Progenitor cell of endocrine pancreas (in vitro differentiated cells): ENCODE results near the gene AJUBA. TPM values are rescaled to one million over a fixed set of nuclear protein-coding genes. Genes with fewer than 3 reads are reported as not detected.
A peak's percentile ranks its signal among the peaks of the same experiment; 100 is the strongest.
"Not testable (repeated sequence)": the region's sequence is repeated elsewhere in the genome, so short reads cannot be mapped to it uniquely, and the experiment has no call there.

ENCODE experiments used
- DNase-seq: peaks from one replicate; pipeline ENCODE4 v3.0.0; 2021; ENCODE audit warnings: low spot score; ENCODE audit not compliant: unreplicated experiment
- H3K27ac Mint-ChIP-seq: 2 replicates; pipeline ENCODE4 v1.8.0; 2021; ENCODE audit warnings: mild to moderate bottlenecking, moderate library complexity, mixed read lengths
- H3K27me3 Mint-ChIP-seq: 2 replicates; pipeline ENCODE4 v1.8.0; 2021; ENCODE audit warnings: mixed read lengths
- H3K36me3 Mint-ChIP-seq: 2 replicates; pipeline ENCODE4 v1.8.0; 2022; ENCODE audit warnings: mixed read lengths; ENCODE audit not compliant: insufficient read depth
- H3K4me1 Mint-ChIP-seq: 2 replicates; pipeline ENCODE4 v1.8.0; 2021; ENCODE audit warnings: low read depth, mixed read lengths
- H3K4me3 Mint-ChIP-seq: 2 replicates; pipeline ENCODE4 v1.8.0; 2021; ENCODE audit warnings: low read depth, mild to moderate bottlenecking, moderate library complexity, mixed read lengths
- H3K9me3 Mint-ChIP-seq: 2 replicates; pipeline ENCODE4 v1.8.0; 2021; ENCODE audit warnings: low read depth, mixed read lengths
- total RNA-seq: library from RNA; stranded (reverse); gene quantifications from 2 replicates; pipeline ENCODE4 v1.2.1, GENCODE V29; 2021
- TF ChIP-seq, protein P1 (sequence below): fragments of 200-600 bp; sonication (generic); IDR thresholded peaks from one replicate; pipeline ENCODE4 v1.5.0; 2021; ENCODE audit warnings: antibody characterized with exemption, mild to moderate bottlenecking; ENCODE audit not compliant: unreplicated experiment

AJUBA gene
- total RNA-seq, 1 donor from 2014 or later, result 97.1 TPM

- peak overlapping the region; percentile 33 for H3K27ac Mint-ChIP-seq
- H3K4me3 Mint-ChIP-seq, result no peak overlapping the region
Measured at GRCh38 chr14:22973217-22974032, 8.9 kb downstream of the AJUBA start.

DNA sequence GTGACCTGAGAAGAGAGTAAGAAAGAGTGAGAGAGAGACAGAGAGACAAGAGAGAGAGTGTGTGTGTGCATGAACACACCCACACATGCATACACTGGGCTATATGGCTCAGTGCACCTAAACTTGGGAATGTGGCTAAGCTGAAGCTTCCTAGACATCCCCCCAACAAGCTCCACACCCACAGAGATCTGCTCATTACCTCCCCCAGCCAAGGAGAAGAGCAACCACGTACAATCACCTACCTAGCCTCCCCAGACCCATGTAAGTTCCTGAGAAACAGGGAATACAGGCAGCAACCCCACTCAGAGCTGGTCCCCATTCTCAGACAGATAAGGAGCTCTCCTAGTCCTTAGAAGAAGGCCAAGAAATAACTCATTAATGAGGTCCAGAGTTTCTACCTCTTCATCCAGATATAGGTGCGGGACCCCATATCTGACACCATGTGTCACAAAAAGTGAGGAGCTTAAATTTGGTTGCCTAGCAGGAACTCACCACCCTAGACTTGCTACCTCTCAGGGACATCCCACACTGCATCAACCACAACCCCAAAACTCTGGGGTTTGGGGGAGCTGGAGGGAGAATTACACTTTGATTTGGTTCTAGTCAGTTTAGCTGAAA lies 9.9 kb downstream of the AJUBA start:
- TF ChIP-seq, protein P1, sequence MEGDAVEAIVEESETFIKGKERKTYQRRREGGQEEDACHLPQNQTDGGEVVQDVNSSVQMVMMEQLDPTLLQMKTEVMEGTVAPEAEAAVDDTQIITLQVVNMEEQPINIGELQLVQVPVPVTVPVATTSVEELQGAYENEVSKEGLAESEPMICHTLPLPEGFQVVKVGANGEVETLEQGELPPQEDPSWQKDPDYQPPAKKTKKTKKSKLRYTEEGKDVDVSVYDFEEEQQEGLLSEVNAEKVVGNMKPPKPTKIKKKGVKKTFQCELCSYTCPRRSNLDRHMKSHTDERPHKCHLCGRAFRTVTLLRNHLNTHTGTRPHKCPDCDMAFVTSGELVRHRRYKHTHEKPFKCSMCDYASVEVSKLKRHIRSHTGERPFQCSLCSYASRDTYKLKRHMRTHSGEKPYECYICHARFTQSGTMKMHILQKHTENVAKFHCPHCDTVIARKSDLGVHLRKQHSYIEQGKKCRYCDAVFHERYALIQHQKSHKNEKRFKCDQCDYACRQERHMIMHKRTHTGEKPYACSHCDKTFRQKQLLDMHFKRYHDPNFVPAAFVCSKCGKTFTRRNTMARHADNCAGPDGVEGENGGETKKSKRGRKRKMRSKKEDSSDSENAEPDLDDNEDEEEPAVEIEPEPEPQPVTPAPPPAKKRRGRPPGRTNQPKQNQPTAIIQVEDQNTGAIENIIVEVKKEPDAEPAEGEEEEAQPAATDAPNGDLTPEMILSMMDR, result no peak
- H3K27ac Mint-ChIP-seq, result no peak overlapping the region
- no peak for DNase-seq
- peaks cover 22% of the 10 kb centered on the region for H3K4me1 Mint-ChIP-seq
- H3K4me3 Mint-ChIP-seq, result no peak overlapping the region
- no peaks in the 10 kb centered on the region for H3K9me3 Mint-ChIP-seq
- H3K36me3 Mint-ChIP-seq, result peaks cover 44% of the 10 kb centered on the region
- no peaks in the 10 kb centered on the region for H3K27me3 Mint-ChIP-seq

More at GRCh38 chr14:22973217-22974032, 8.9 kb downstream of the AJUBA start:
- H3K9me3 Mint-ChIP-seq, result no peaks in the 10 kb centered on the region
- no peak for DNase-seq
- H3K36me3 Mint-ChIP-seq, result peaks cover 46% of the 10 kb centered on the region
- peaks cover 32% of the 10 kb centered on the region for H3K4me1 Mint-ChIP-seq
- no peaks in the 10 kb centered on the region for H3K27me3 Mint-ChIP-seq
- TF ChIP-seq, protein P1, result peak; percentile 71

GRCh38 chr14:22971152-22971551 lies 11.2 kb downstream of the AJUBA start:
- no peaks in the 10 kb centered on the region for H3K27me3 Mint-ChIP-seq
- no peak for DNase-seq
- peaks cover 12% of the 10 kb centered on the region for H3K4me1 Mint-ChIP-seq
- TF ChIP-seq, protein P1, result no peak
- H3K27ac Mint-ChIP-seq, result no peak overlapping the region
- peaks cover 36% of the 10 kb centered on the region for H3K36me3 Mint-ChIP-seq
- no peaks in the 10 kb centered on the region for H3K9me3 Mint-ChIP-seq
- H3K4me3 Mint-ChIP-seq, result no peak overlapping the region

- Mint-ChIP-seq H3K4me3 (no peak overlapping the region), H3K9me3 (no peaks in the 10 kb centered on the region), H3K27ac (peak overlapping the region; percentile 11), H3K27me3 (no peaks in the 10 kb centered on the region), H3K36me3 (peaks cover 11% of the 10 kb centered on the region), H3K4me1 (peaks cover 3% of the 10 kb centered on the region)
- TF ChIP-seq, protein P1, result no peak
- no peak for DNase-seq
Measured at GRCh38 chr14:22966783-22967269, 15.5 kb downstream of the AJUBA start.

- H3K27me3 Mint-ChIP-seq, H3K36me3 Mint-ChIP-seq, H3K27ac Mint-ChIP-seq: not testable (repeated sequence)
Measured at GRCh38 chr14:22965916-22966782, 16.2 kb downstream of the AJUBA start.

More at GRCh38 chr14:22965916-22966782, 16.2 kb downstream of the AJUBA start:
- not testable (repeated sequence) for H3K9me3 Mint-ChIP-seq, DNase-seq, H3K4me3 Mint-ChIP-seq, H3K4me1 Mint-ChIP-seq
